ENCODE results near the gene GALNT15. TPM values are rescaled to one million over a fixed set of nuclear protein-coding genes. Genes with fewer than 3 reads are reported as not detected.

GALNT15 gene
- total RNA-seq, 2 experiments from 2014 or later = not detected

GRCh38 chr3:16171009-16171408 lies 3.5 kb upstream of the GALNT15 start:
- no peak overlapping the region for H3K27ac Mint-ChIP-seq
- ChIA-PET POLR2A (no interaction called here), CTCF (interaction anchor here (1.7 kb wide), 1 partner anchor 10 kb away, joined by 5 read pairs; no protein-coding TSS in a partner anchor)
- no peak overlapping the region for H3K4me3 Mint-ChIP-seq
- H3K4me1 Mint-ChIP-seq = no peaks in the 10 kb centered on the region
- H3K9me3 Mint-ChIP-seq (ENCODE audit: low read depth) = no peaks in the 10 kb centered on the region
- no peak for ATAC-seq
- no peak for DNase-seq
- peaks cover 9% of the 10 kb centered on the region for H3K27me3 Mint-ChIP-seq
- no peaks in the 10 kb centered on the region for H3K36me3 Mint-ChIP-seq (ENCODE audit: low read depth)
- intact Hi-C loops (cut with DNase I, micrococcal nuclease) = loop anchor here in 1 of 2 experiments (10.0 kb wide), 1 partner anchor 536 kb away; no protein-coding TSS in a partner anchor

- ATAC-seq (no peak), DNase-seq (no peak)
- Mint-ChIP-seq H3K36me3 (ENCODE audit: low read depth) (no peaks in the 10 kb centered on the region), H3K9me3 (ENCODE audit: low read depth) (no peaks in the 10 kb centered on the region), H3K27me3 (peaks cover 9% of the 10 kb centered on the region), H3K4me3 (no peak overlapping the region), H3K27ac (no peak overlapping the region), H3K4me1 (no peaks in the 10 kb centered on the region)
- intact Hi-C loops (cut with DNase I, micrococcal nuclease) = loop anchor here in 1 of 2 experiments (10.0 kb wide), 1 partner anchor 537 kb away; no protein-coding TSS in a partner anchor
- ChIA-PET CTCF (interaction anchor here (1.7 kb wide), 1 partner anchor 9 kb away, joined by 5 read pairs; no protein-coding TSS in a partner anchor), POLR2A (no interaction called here)
Measured at GRCh38 chr3:16171825-16172224, 2.7 kb upstream of the GALNT15 start.

- ATAC-seq (no peak), DNase-seq (no peak)
- H3K27me3 Mint-ChIP-seq = peaks cover 19% of the 10 kb centered on the region
- CTCF ChIA-PET = interaction anchor here (0.6 kb wide), 1 partner anchor 138 kb away, joined by 4 read pairs; no protein-coding TSS in a partner anchor
- POLR2A ChIA-PET = no interaction called here
- intact Hi-C loops (cut with DNase I, micrococcal nuclease) = loop anchor here in 1 of 2 experiments (10.0 kb wide), 1 partner anchor 539 kb away; no protein-coding TSS in a partner anchor
- H3K36me3 Mint-ChIP-seq (ENCODE audit: low read depth) = no peaks in the 10 kb centered on the region
- H3K4me3 Mint-ChIP-seq = no peak overlapping the region
- H3K27ac Mint-ChIP-seq = no peak overlapping the region
- no peaks in the 10 kb centered on the region for H3K9me3 Mint-ChIP-seq (ENCODE audit: low read depth)
- H3K4me1 Mint-ChIP-seq = no peaks in the 10 kb centered on the region
Measured at GRCh38 chr3:16173283-16174025, 1.0 kb upstream of the GALNT15 start.

GRCh38 chr3:16174026-16174355 lies 489 bp upstream of the GALNT15 start:
- DNase-seq = no peak
- Mint-ChIP-seq H3K4me1 (no peaks in the 10 kb centered on the region), H3K27me3 (peaks cover 19% of the 10 kb centered on the region), H3K27ac (no peak overlapping the region), H3K9me3 (ENCODE audit: low read depth) (no peaks in the 10 kb centered on the region), H3K4me3 (no peak overlapping the region), H3K36me3 (ENCODE audit: low read depth) (no peaks in the 10 kb centered on the region)
- intact Hi-C loops (cut with DNase I, micrococcal nuclease) = loop anchor here in 1 of 2 experiments (10.0 kb wide), 1 partner anchor 539 kb away; no protein-coding TSS in a partner anchor
- ATAC-seq = no peak
- ChIA-PET POLR2A (no interaction called here), CTCF (interaction anchor here (0.6 to 1.7 kb wide), 3 partner anchors 72 to 138 kb away, joined by 3 to 4 read pairs (median 4); no protein-coding TSS in a partner anchor)

- CTCF ChIA-PET = interaction anchor here (1.0 to 1.7 kb wide), 3 partner anchors 71 to 126 kb away, joined by 3 to 4 read pairs (median 3); no protein-coding TSS in a partner anchor
- no peak for ATAC-seq
- Mint-ChIP-seq H3K27me3 (peaks cover 19% of the 10 kb centered on the region), H3K27ac (no peak overlapping the region), H3K4me3 (no peak overlapping the region), H3K4me1 (no peaks in the 10 kb centered on the region), H3K9me3 (ENCODE audit: low read depth) (no peaks in the 10 kb centered on the region), H3K36me3 (ENCODE audit: low read depth) (no peaks in the 10 kb centered on the region)
- DNase-seq = no peak
- POLR2A ChIA-PET = no interaction called here
- intact Hi-C loops (cut with DNase I, micrococcal nuclease) = loop anchor here (5.0 to 10.0 kb wide), 2 partner anchors 540 to 973 kb away; no protein-coding TSS in a partner anchor
Measured at GRCh38 chr3:16174976-16175901, 759 bp downstream of the GALNT15 start.

GRCh38 chr3:16176391-16177030 lies 2.0 kb downstream of the GALNT15 start:
- no peaks in the 10 kb centered on the region for H3K9me3 Mint-ChIP-seq (ENCODE audit: low read depth)
- no peak for ATAC-seq
- no peak overlapping the region for H3K4me3 Mint-ChIP-seq
- intact Hi-C loops (cut with DNase I, micrococcal nuclease) = loop anchor here (5.0 to 10.0 kb wide), 2 partner anchors 542 to 974 kb away; no protein-coding TSS in a partner anchor
- no peak for DNase-seq
- no peaks in the 10 kb centered on the region for H3K36me3 Mint-ChIP-seq (ENCODE audit: low read depth)
- H3K4me1 Mint-ChIP-seq = no peaks in the 10 kb centered on the region
- CTCF ChIA-PET = interaction anchor here (1.2 kb wide), 1 partner anchor 127 kb away, joined by 7 read pairs; no protein-coding TSS in a partner anchor
- POLR2A ChIA-PET = no interaction called here
- no peak overlapping the region for H3K27ac Mint-ChIP-seq
- peaks cover 19% of the 10 kb centered on the region for H3K27me3 Mint-ChIP-seq

GRCh38 chr3:16177382-16177781 lies 2.9 kb downstream of the GALNT15 start:
- no peaks in the 10 kb centered on the region for H3K4me1 Mint-ChIP-seq

GRCh38 chr3:16177962-16178627 lies 3.6 kb downstream of the GALNT15 start:
- Mint-ChIP-seq H3K9me3 (ENCODE audit: low read depth) (no peaks in the 10 kb centered on the region), H3K27ac (no peak overlapping the region), H3K4me3 (no peak overlapping the region), H3K27me3 (peaks cover 18% of the 10 kb centered on the region), H3K36me3 (ENCODE audit: low read depth) (no peaks in the 10 kb centered on the region), H3K4me1 (no peaks in the 10 kb centered on the region)
- ATAC-seq = peak; percentile 87
- ChIA-PET POLR2A (no interaction called here), CTCF (interaction anchor here (0.6 to 2.1 kb wide), 17 partner anchors 11 to 598 kb away, joined by 3 to 29 read pairs (median 3); no protein-coding TSS in a partner anchor)
- intact Hi-C loops (cut with DNase I, micrococcal nuclease) = loop anchor here (1.0 to 10.0 kb wide), 6 partner anchors 69 to 976 kb away; no protein-coding TSS in a partner anchor
- peak; percentile 85 for DNase-seq

More at GRCh38 chr3:16177382-16177781, 2.9 kb downstream of the GALNT15 start:
- no peak for DNase-seq
- POLR2A ChIA-PET = no interaction called here
- no peaks in the 10 kb centered on the region for H3K36me3 Mint-ChIP-seq (ENCODE audit: low read depth)
- H3K27ac Mint-ChIP-seq = no peak overlapping the region
- H3K27me3 Mint-ChIP-seq = peaks cover 19% of the 10 kb centered on the region
- CTCF ChIA-PET = interaction anchor here (1.2 kb wide), 1 partner anchor 128 kb away, joined by 7 read pairs; no protein-coding TSS in a partner anchor
- intact Hi-C loops (cut with DNase I, micrococcal nuclease) = loop anchor here (5.0 to 10.0 kb wide), 2 partner anchors 543 to 975 kb away; no protein-coding TSS in a partner anchor
- ATAC-seq = no peak
- no peaks in the 10 kb centered on the region for H3K9me3 Mint-ChIP-seq (ENCODE audit: low read depth)
- no peak overlapping the region for H3K4me3 Mint-ChIP-seq

GRCh38 chr3:16178628-16178988 lies 4.1 kb downstream of the GALNT15 start:
- ATAC-seq (peak; percentile 11), DNase-seq (no peak)
- Mint-ChIP-seq H3K9me3 (ENCODE audit: low read depth) (no peaks in the 10 kb centered on the region), H3K27ac (no peak overlapping the region), H3K4me1 (no peaks in the 10 kb centered on the region), H3K36me3 (ENCODE audit: low read depth) (no peaks in the 10 kb centered on the region), H3K27me3 (peaks cover 15% of the 10 kb centered on the region), H3K4me3 (no peak overlapping the region)
- intact Hi-C loops (cut with DNase I, micrococcal nuclease) = loop anchor here (1.0 to 10.0 kb wide), 6 partner anchors 69 to 976 kb away; no protein-coding TSS in a partner anchor
- POLR2A ChIA-PET = no interaction called here
- CTCF ChIA-PET = interaction anchor here (0.6 to 2.1 kb wide), 16 partner anchors 11 to 551 kb away, joined by 3 to 29 read pairs (median 3); no protein-coding TSS in a partner anchor

GRCh38 chr3:16179261-16179660 lies 4.8 kb downstream of the GALNT15 start:
- H3K27me3 Mint-ChIP-seq = peaks cover 12% of the 10 kb centered on the region
- no peak for ATAC-seq

More at GRCh38 chr3:16179261-16179660, 4.8 kb downstream of the GALNT15 start:
- no peaks in the 10 kb centered on the region for H3K4me1 Mint-ChIP-seq
- ChIA-PET POLR2A (no interaction called here), CTCF (interaction anchor here (0.6 to 2.1 kb wide), 10 partner anchors 10 to 393 kb away, joined by 3 to 29 read pairs (median 4); no protein-coding TSS in a partner anchor)
- no peak overlapping the region for H3K27ac Mint-ChIP-seq
- DNase-seq = no peak
- no peaks in the 10 kb centered on the region for H3K9me3 Mint-ChIP-seq (ENCODE audit: low read depth)
- H3K36me3 Mint-ChIP-seq (ENCODE audit: low read depth) = no peaks in the 10 kb centered on the region
- intact Hi-C loops (cut with DNase I, micrococcal nuclease) = loop anchor here (2.0 to 10.0 kb wide), 3 partner anchors 362 to 977 kb away; no protein-coding TSS in a partner anchor
- no peak overlapping the region for H3K4me3 Mint-ChIP-seq

Measured in activated CD4-positive, alpha-beta T cell treated with anti-CD3 and anti-CD28 coated beads for 36 hours (primary cell).